HS-5 (cell line): Measurements from ENCODE around the gene VSTM2L.

ENCODE experiments used
- DNase-seq: peaks from one replicate; pipeline ENCODE4 v3.0.0-alpha.2; 2012; ENCODE audit warnings: low read depth

The VSTM2L gene

DNA sequence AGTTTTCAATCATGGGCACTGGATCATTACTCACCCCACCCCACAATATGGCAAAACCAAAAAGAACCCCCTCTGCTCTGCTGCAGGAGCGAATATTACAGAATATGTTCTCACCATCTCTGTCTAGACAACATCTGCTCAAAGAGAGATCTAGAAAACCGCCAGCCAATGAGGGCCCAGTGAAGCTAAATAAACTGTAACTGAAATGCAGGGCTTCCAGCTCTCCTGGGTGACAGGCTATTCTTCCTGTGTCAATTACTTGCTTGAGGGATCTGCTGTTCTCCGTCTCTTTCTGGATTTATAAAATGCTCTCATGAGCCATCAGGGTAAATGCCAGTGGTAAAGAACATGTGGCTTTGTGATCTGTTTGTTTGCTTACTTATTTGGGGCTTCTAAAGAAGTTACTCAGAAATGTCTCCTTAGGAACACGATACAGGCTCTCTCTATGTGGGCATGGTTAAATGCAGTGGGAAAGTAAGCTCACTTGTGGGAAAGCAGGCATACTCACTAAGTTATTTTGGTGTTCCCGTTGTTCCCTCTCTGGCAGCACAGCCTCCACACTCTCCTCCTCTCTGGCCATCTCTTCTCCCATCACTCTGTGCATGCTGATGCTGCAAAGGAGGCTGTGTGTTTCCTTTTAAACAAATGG, 85.5 kb downstream of the VSTM2L start:
- DNase-seq: no peak

- DNase-seq: no peak
Observed at GRCh38 chr20:37989601-37990295, 86.8 kb downstream of the VSTM2L start.

- DNase-seq: peak; percentile 56
Observed at GRCh38 chr20:37990571-37991151, 87.7 kb downstream of the VSTM2L start.

DNA sequence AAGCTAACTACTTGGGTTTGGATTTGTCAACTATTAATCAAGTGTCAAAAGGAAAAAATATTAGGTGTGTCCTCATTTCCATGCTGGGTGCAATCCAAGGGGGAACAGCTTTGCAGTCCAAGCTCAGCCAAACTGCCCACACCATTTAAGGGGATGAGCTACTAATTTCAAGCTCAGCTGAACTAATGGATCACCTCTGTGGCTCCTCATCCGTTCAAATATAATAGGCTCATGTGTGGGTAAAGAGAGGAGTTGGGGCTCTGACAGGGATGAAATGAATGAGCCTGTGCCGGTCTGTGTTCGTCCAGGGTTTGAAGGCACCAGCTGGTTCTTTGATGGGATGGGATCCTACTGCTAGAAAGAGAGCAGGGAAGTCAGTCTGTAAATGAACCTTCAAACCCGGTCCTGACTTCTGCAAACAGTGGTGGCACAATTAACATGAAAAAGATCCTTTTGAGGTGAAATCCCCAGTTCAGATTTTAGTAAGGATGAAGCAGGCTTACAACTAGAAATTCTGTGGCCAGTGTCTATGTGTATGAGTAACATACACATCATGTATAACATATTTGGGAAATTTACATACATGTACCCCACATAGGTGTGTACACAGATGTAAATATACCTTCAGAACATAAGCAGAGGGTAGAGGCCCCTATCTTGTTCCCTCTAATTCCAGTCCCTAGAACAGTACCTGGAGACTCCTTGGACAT, 88.4 kb downstream of the VSTM2L start:
- DNase-seq: no peak

- no peak for DNase-seq
Observed at GRCh38 chr20:37991908-37992307, 89.0 kb downstream of the VSTM2L start.

- DNase-seq: peak; percentile 41
Observed at GRCh38 chr20:37992802-37993409, 90.0 kb downstream of the VSTM2L start.

DNA sequence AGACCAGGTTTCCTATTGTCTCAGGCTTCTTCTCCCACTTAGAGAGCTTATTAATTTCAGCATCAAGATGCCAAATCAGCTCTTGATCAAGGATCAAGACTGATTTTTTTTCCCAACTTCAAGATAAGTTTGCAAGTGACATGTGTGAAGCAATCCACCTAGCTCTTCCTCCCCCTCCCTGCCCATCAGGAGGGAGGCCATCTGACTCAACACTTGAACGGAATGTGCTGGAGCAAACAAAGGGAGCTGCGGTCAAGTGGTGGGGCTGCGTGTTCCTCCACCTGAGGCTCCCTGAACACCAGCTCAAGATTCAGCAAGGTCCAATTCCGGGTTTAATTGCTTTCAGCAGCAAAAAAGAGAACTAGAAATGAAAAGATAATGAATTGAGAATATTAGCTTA, 91.6 kb downstream of the VSTM2L start:
- DNase-seq: peak; percentile 20
